GM18517 (cell line): ENCODE results near the gene MYRFL.
"Not testable (repeated sequence)": the region's sequence is repeated elsewhere in the genome, so short reads cannot be mapped to it uniquely, and the experiment has no call there.

ENCODE experiments used
- ATAC-seq: cut with Tn5 transposase; IDR thresholded peaks from one replicate; pipeline ENCODE4 v1.9.1; 2021; ENCODE audit warnings: mild to moderate bottlenecking, moderate library complexity; ENCODE audit not compliant: unreplicated experiment

Gene MYRFL

GRCh38 chr12:69981881-69982475 lies 157.0 kb downstream of the MYRFL start:
- ATAC-seq: no peak

GRCh38 chr12:69984241-69984640 lies 159.2 kb downstream of the MYRFL start:
- ATAC-seq: no peak

GRCh38 chr12:69985656-69986055 lies 160.6 kb downstream of the MYRFL start:
- ATAC-seq: no peak

GRCh38 chr12:69986114-69986513 lies 161.1 kb downstream of the MYRFL start:
- ATAC-seq: no peak

GRCh38 chr12:69987579-69988091 lies 162.6 kb downstream of the MYRFL start:
- ATAC-seq: no peak

GRCh38 chr12:69988481-69989321 lies 163.7 kb downstream of the MYRFL start:
- ATAC-seq: no peak

GRCh38 chr12:69991690-69992288 lies 166.8 kb downstream of the MYRFL start:
- ATAC-seq: no peak

GRCh38 chr12:69993433-69993832 lies 168.4 kb downstream of the MYRFL start:
- ATAC-seq: no peak

- ATAC-seq: not testable (repeated sequence)
These were observed 169.1 kb downstream of the MYRFL start for GRCh38 chr12:69994086-69994485.

- ATAC-seq: no peak
These were observed 169.7 kb downstream of the MYRFL start for GRCh38 chr12:69994724-69995173.

- no peak for ATAC-seq
These were observed 171.2 kb downstream of the MYRFL start for GRCh38 chr12:69996241-69996640.

GRCh38 chr12:69996722-69997121 lies 171.7 kb downstream of the MYRFL start:
- ATAC-seq: no peak

- ATAC-seq: no peak
These were observed 173.0 kb downstream of the MYRFL start for GRCh38 chr12:69998011-69998410.

GRCh38 chr12:69998922-69999321 lies 173.9 kb downstream of the MYRFL start:
- ATAC-seq: no peak

GRCh38 chr12:69999561-69999960 lies 174.5 kb downstream of the MYRFL start:
- ATAC-seq: no peak

- ATAC-seq: no peak
These were observed 177.3 kb downstream of the MYRFL start for GRCh38 chr12:70002097-70002911.

- no peak for ATAC-seq
These were observed 177.9 kb downstream of the MYRFL start for GRCh38 chr12:70002912-70003255.

GRCh38 chr12:70005864-70006618 lies 181.0 kb downstream of the MYRFL start:
- ATAC-seq: no peak

- ATAC-seq: no peak
These were observed 181.6 kb downstream of the MYRFL start for GRCh38 chr12:70006619-70006973.

GRCh38 chr12:70007687-70008086 lies 182.7 kb downstream of the MYRFL start:
- no peak for ATAC-seq
